Measurements from ENCODE around the gene TTC31.

Gene TTC31

GRCh38 chr2:74448771-74449170 is 34.1 kb upstream of the TTC31 start:
- Histone ChIP-seq H3K79me2 (no peaks in the 10 kb centered on the region), H3K4me1 (peaks cover 9% of the 10 kb centered on the region), H3K4me2 (ENCODE audit: low read length) (no peak overlapping the region), H2AFZ (no peak overlapping the region), H3K27me3 (ENCODE audit: control insufficient read depth, insufficient read depth, low read length) (no peaks in the 10 kb centered on the region), H3K36me3 (ENCODE audit: control insufficient read depth, insufficient read depth, low read length) (no peaks in the 10 kb centered on the region), H3K27ac (no peak overlapping the region), H3K9me3 (ENCODE audit: control insufficient read depth, low read length) (no peaks in the 10 kb centered on the region), H3K9ac (no peak overlapping the region), H3K4me3 (ENCODE audit: low read depth, low read length) (no peak overlapping the region)
- no peak for TF ChIP-seq CTCF (IDR thresholded peaks at IDR 0.05)

- Histone ChIP-seq H2AFZ (peak overlapping the region; percentile 54), H3K9ac (no peak overlapping the region), H3K4me1 (peaks cover 19% of the 10 kb centered on the region), H3K4me3 (ENCODE audit: low read depth, low read length) (no peak overlapping the region), H3K36me3 (ENCODE audit: control insufficient read depth, insufficient read depth, low read length) (no peaks in the 10 kb centered on the region), H3K27me3 (ENCODE audit: control insufficient read depth, insufficient read depth, low read length) (no peaks in the 10 kb centered on the region), H3K27ac (no peak overlapping the region), H3K9me3 (ENCODE audit: control insufficient read depth, low read length) (no peaks in the 10 kb centered on the region), H3K4me2 (ENCODE audit: low read length) (peak overlapping the region; percentile 43), H3K79me2 (peaks cover 4% of the 10 kb centered on the region)
- no peak for TF ChIP-seq CTCF (IDR thresholded peaks at IDR 0.05)
Measured at GRCh38 chr2:74450570-74451190, 32.2 kb upstream of the TTC31 start.

GRCh38 chr2:74454654-74455511 is 28.0 kb upstream of the TTC31 start, which contains the start of gene INO80B:
TSS of gene INO80B (plus strand) at chr2:74455087. CDS start at chr2:74455117, 30 bp downstream.
- peak within 1 kb of the TSS; percentile 88 for H3K4me2 ChIP-seq (ENCODE audit: low read length)
- no peaks in the 10 kb centered on the region for H3K9me3 ChIP-seq (ENCODE audit: control insufficient read depth, low read length)
- peaks cover 6% of the 10 kb centered on the region for H3K79me2 ChIP-seq
- TF ChIP-seq CTCF (IDR thresholded peaks at IDR 0.05) = no peak
- no peaks in the 10 kb centered on the region for H3K27me3 ChIP-seq (ENCODE audit: control insufficient read depth, insufficient read depth, low read length)
- H3K4me3 ChIP-seq (ENCODE audit: low read depth, low read length) = peak within 1 kb of the TSS; percentile 89
- peak within 1 kb of the TSS; percentile 43 for H3K27ac ChIP-seq
- H3K36me3 ChIP-seq (ENCODE audit: control insufficient read depth, insufficient read depth, low read length) = no peaks in the 10 kb centered on the region
- peak within 1 kb of the TSS; percentile 82 for H2AFZ ChIP-seq
- H3K4me1 ChIP-seq = peaks cover 31% of the 10 kb centered on the region
- H3K9ac ChIP-seq = peak within 1 kb of the TSS; percentile 41

GRCh38 chr2:74457129-74457548 is 25.7 kb upstream of the TTC31 start:
- peaks cover 6% of the 10 kb centered on the region for H3K79me2 ChIP-seq
- H2AFZ ChIP-seq = peak overlapping the region; percentile 91
- no peak for TF ChIP-seq CTCF (IDR thresholded peaks at IDR 0.05)
- peak overlapping the region; percentile 99 for H3K27ac ChIP-seq
- H3K9ac ChIP-seq = no peak overlapping the region
- H3K36me3 ChIP-seq (ENCODE audit: control insufficient read depth, insufficient read depth, low read length) = no peaks in the 10 kb centered on the region
- peak overlapping the region; percentile 90 for H3K4me3 ChIP-seq (ENCODE audit: low read depth, low read length)
- peak overlapping the region; percentile 96 for H3K4me2 ChIP-seq (ENCODE audit: low read length)
- H3K4me1 ChIP-seq = peaks cover 22% of the 10 kb centered on the region
- no peaks in the 10 kb centered on the region for H3K27me3 ChIP-seq (ENCODE audit: control insufficient read depth, insufficient read depth, low read length)
- no peaks in the 10 kb centered on the region for H3K9me3 ChIP-seq (ENCODE audit: control insufficient read depth, low read length)
